Measurements from ENCODE around the gene GLRX5.
A peak's percentile ranks its signal among the peaks of the same experiment; 100 is the strongest.
"Not testable (repeated sequence)": the region's sequence is repeated elsewhere in the genome, so short reads cannot be mapped to it uniquely, and the experiment has no call there.

GLRX5 gene

DNA sequence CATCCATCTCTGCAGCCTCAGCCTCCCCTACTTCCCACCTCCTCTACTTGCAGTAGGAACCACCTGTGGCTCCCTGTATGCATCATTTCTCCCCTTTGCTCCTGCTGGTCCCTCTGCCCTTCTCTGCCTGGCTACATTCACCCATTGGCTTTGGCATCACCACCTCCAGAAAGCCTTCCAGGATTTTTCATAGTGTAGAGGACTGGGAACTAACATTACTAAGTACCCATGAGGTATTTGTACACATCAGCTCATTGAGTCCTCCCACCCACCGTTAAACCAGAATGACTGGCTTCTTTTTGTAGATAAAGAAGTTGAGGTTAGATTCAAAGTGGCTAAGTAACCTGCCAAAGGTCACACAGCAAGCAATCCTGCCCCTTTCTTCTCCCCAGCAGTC is 35.5 kb upstream of the GLRX5 start:
- DNase-seq, result no peak

DNA sequence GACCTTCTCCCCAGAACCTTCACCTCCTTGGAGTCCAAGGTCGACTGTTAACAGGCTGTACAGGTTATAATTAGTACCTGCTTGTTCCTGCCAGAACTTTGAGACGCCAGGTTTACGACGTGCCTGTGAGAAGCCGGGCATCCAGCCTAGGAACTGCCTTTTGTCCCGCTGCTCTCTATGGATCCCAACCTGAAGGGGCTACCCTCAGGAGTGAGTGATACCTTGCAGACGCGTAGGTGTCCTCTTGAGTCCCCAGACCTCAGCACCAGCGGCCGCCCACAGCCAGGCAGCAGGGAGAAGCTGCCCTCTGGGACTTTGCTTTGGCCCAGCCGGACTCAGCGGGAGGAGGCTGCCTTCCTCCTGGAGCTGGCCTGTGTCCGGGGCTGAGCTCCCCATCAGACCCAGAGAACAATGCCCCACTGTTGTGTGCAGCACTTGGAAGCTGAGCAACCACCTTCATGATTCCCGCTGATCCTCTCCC is 34.6 kb upstream of the GLRX5 start:
- DNase-seq, result no peak

GRCh38 chr14:95500772-95501401 is 34.0 kb upstream of the GLRX5 start:
- no peak for DNase-seq

DNA sequence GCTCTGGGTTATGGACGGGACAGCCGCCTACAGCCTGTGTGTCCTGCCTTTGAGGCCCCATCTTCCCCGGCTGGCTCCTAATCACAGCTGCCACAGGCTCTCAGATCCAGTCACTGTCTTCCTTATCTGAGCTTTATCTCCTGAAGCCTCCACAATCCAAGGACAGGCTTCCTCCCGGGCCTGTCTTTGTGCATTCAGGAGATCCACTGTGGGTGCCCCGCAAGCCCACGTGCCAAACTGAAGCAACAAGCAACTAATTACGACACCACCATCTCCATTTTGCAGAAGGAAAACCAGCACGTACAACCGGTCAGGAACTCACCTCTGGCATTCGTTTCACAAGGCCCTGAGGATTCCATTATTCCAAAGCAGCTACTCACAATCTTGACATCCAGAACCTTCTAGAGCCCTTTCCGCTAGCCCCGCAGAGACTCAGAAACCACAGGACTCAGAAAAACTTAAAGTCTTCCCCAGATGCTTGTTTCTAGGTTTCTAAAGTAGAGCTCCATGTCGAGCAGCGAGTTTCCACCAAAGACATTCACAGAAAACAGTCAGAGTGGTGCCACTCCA is 32.4 kb upstream of the GLRX5 start:
- no peak for DNase-seq

GRCh38 chr14:95503365-95504134 is 31.3 kb upstream of the GLRX5 start:
- no peak for DNase-seq

DNA sequence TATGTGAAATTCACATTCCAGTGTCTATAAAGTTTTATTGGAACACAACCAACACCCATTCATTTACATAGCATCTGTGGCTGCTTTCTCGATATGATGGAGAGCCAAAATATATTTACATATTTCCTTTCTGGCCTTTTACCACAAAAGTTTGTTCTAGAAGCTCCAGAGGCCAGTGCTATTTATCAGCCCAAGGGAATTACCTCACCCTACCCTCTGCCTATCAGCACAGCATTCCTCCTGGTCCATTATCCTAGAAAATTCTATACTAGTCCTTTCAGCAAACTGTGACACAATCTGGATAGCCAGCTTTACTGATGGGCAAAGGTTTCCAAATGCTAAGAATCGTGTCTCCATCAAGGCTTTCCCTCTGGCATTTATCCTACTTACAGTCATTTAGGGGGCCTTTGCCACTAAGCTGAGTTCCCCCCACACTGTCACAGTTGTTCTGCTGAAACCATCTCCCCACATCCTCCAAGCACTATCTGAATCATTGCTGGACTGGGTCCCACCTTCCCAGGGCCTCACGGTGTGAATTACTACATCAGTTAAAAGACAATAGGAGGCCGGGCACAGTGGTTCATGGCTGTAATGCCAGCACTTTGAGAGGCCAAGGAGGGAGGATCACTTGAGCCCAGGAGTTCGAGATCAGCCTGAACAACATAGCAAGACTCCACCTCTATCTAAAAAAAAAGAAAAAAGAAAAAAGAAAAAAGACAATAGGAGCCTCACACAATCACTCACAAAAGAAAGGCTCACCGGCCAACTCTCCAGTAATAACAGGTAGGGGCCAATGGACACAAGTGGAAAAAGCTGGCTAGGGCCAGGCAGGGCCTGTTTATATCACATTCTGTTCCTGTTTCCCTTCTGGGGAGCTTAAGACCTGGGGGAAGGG is 30.5 kb upstream of the GLRX5 start:
- no peak for DNase-seq

- no peak for DNase-seq
Measured at GRCh38 chr14:95505030-95505589, 29.7 kb upstream of the GLRX5 start.

DNA sequence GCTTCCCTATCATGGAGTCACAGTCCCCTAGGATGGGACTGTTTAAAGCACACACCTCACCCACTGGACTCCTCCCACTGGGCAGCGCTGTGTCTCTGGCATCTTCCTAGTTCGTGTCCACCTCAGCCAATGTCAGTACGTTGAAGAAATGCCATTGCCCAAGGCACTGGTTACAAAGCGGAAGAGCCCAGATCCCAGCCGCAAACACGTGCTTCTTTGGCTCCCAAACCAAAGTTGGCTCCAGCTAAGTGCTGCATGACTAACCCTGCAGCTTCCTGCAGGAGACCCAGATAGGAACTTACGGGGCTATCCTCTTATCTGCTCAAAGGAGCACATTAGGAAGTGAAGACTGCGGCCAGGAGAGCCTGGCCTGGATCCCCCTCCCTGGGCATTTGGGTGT is 27.7 kb upstream of the GLRX5 start:
- no peak for DNase-seq

DNA sequence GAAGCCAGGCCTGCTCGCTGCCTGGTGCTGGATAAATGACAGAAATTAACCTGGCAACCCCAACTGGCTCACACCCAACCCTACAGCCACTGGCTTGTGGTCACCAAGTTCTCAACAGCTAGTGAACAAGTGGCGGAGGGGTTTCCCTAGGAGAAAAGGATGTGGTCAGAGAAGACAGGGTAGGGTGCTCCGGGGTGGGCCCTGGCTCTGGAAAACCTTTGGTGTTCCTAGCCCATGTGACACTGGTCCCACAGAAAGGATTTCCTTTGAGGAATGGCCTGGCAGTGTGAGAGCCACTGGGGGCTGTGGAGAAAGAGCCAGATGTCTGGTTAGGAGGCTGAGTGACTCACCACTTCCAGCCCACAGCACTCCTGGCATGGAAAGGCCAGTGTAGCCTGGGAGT is 27.1 kb upstream of the GLRX5 start:
- DNase-seq, result no peak

DNA sequence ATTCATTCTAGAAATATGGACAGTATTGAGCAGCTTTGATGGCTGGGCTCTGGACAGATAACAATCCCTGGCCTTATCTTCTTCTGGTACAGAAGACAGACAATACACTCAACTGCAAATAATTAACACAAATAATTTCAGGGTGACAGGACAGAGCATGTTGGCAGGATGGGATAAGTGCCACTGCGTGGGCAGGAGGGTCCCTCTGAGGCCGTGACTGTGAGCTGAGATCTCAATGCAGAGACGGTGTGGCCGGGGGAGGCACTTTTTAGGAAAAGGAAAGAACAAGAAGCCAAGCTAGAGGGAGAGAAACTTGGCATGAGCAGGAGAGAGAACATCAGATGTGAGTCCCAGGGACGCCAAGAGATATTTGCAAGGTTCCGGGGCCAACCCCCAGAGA is 26.5 kb upstream of the GLRX5 start:
- DNase-seq, result no peak

DNA sequence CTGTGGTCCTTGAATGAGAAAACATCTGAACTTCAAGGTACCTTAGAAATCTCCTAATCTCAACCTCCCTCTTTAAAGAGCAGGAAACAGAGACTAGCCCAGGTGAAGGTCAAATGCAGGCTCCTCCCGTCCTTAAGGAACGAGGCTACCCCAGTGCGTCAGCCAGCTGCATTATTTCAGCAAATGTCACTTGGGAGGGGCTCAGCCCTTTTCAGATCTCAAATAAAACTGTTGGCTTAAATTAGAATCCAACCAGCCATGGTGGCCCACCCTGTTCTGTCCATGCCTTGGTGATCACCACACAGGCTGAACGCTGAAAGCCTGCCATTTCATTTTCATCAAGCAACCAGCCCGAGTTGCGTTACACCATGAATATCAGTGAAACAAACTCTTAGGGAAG is 25.4 kb upstream of the GLRX5 start:
- DNase-seq, result no peak

- DNase-seq, result not testable (repeated sequence)
Measured at GRCh38 chr14:95510344-95510743, 24.5 kb upstream of the GLRX5 start.

GRCh38 chr14:95510804-95511203 is 24.0 kb upstream of the GLRX5 start:
- DNase-seq, result no peak

DNA sequence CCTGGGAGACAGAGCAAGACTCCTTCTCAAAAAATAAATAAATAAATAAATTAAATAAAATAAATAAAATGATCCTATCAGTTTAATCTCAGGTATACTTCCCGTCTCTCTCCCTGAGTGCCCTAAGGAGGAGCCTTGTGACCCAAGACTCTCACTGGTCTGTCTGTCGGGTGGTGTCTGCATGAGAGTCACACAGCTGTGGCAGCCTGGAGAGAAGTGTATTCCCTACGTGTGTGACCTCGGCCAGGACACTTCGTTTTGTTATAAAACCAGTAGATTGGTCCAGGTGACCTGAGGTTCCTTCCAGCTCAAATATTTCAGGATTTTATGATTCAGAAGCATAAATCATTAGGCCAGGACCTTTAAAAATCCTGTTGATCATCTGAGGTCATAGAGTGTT is 23.2 kb upstream of the GLRX5 start:
- no peak for DNase-seq

DNA sequence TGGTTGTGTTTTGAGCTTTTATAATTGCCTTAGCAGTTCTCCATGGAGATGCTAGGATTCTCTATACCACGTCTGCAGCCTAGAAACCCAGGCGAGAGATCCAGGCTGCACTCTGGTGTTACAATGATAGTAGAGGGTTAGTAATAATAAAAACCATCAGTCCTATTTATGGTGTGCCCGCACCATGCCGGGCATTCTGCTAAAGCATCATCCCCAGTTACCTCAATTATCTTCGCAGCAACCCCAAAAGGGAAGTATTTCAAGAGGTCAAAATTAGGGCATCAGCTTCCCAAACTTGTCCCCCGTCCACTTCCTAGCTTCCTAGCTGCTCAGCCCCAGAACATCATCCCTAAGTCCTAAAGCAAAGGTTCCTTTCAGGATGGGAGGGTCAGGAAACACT is 21.6 kb upstream of the GLRX5 start:
- DNase-seq, result no peak

GRCh38 chr14:95514131-95515079 is 20.4 kb upstream of the GLRX5 start:
- peak; percentile 65 for DNase-seq

- DNase-seq, result peak; percentile 79
Measured at GRCh38 chr14:95515080-95515489, 19.8 kb upstream of the GLRX5 start.

- DNase-seq, result peak; percentile 29
Measured at GRCh38 chr14:95515596-95516552, 19.0 kb upstream of the GLRX5 start.

GRCh38 chr14:95516554-95517181 is 18.2 kb upstream of the GLRX5 start, which contains the start of gene SYNE3:
SYNE3 (minus strand) TSS chr14:95516650; CDS start chr14:95475821, 40,829 bp downstream.
- no peak for DNase-seq

All from NCI-H2171 (cell line).